Measurements from ENCODE around the gene POU2AF2.

GRCh38 chr11:111246956-111247355 is 1.4 kb downstream of the POU2AF2 start:
- TF ChIP-seq CTCF (IDR thresholded peaks at IDR 0.05; ENCODE audit: poor library complexity, severe bottlenecking) (no peak), EP300 (conservative IDR thresholded peaks at IDR 0.05; ENCODE audit: poor library complexity, severe bottlenecking) (no peak), EZH2 (IDR thresholded peaks at IDR 0.05; ENCODE audit: borderline replicate concordance, insufficient read depth, low read length, poor library complexity, severe bottlenecking) (no peak)
